A549 (cell line): ENCODE results near the gene ETF1.

Experiments used
- BHLHE40 ChIP-seq: IDR thresholded peaks from 2 replicates; pipeline ENCODE4 v1.6.1; 2012; ENCODE audit warnings: low read depth, low read length, inconsistent platforms
- JUNB ChIP-seq: fragments of >200 bp; sonication (Bioruptor Twin); formaldehyde crosslinking; IDR thresholded peaks from 2 replicates; pipeline ENCODE4 v1.6.1; 2016
- MAZ ChIP-seq: fragments of 150-350 bp; IDR thresholded peaks from 2 replicates; pipeline ENCODE4 v1.6.1; 2014; ENCODE audit warnings: antibody characterized with exemption, low read depth, low read length, borderline replicate concordance
- MYC ChIP-seq: IDR thresholded peaks from 2 replicates; pipeline ENCODE4 v1.6.1; 2012; ENCODE audit warnings: mild to moderate bottlenecking, inconsistent platforms, low read length, improper control_type of control experiment, borderline replicate concordance
- PHF8 ChIP-seq: fragments of 200-600 bp; sonication (generic); IDR thresholded peaks from 2 replicates; pipeline ENCODE4 v1.6.1; 2016; ENCODE audit warnings: low read depth, mild to moderate bottlenecking, antibody characterized with exemption, moderate library complexity, borderline replicate concordance
- POLR2A ChIP-seq: IDR thresholded peaks from 2 replicates; pipeline ENCODE4 v1.6.1; 2012; ENCODE audit warnings: mild to moderate bottlenecking, low read length
- POLR2AphosphoS2 ChIP-seq: conservative IDR thresholded peaks from 2 replicates; pipeline ENCODE4 v1.6.1; 2012; ENCODE audit warnings: low read length, improper control_type of control experiment, inconsistent platforms
- RAD21 ChIP-seq, 2 experiments: fragments of >200 bp in 1 of 2; sonication (Bioruptor Twin) in 1 of 2; formaldehyde crosslinking in 1 of 2; IDR thresholded peaks in 1 of 2; conservative IDR thresholded peaks in 1 of 2; 2 replicates in 1 of 2; 3 replicates in 1 of 2; pipeline ENCODE4 v1.6.1; 2012 to 2018; ENCODE audit warnings: inconsistent platforms in 1 of 2
- RCOR1 ChIP-seq: fragments of 150-350 bp; IDR thresholded peaks from 2 replicates; pipeline ENCODE4 v1.6.1; 2014; ENCODE audit warnings: antibody characterized with exemption, low read length, low read depth
- TF ChIP-seq, protein P1 (sequence below): IDR thresholded peaks from 2 replicates; pipeline ENCODE4 v1.6.1; 2012
- TF ChIP-seq, protein P2 (sequence below): fragments of >200 bp; sonication (Bioruptor Twin); formaldehyde crosslinking; IDR thresholded peaks from 3 replicates; pipeline ENCODE4 v1.5.1; 2016
- TF ChIP-seq, protein P3 (sequence below): fragments of 200-600 bp; sonication (generic); IDR thresholded peaks from 2 replicates; pipeline ENCODE4 v1.6.1; 2016; ENCODE audit warnings: antibody characterized with exemption, mild to moderate bottlenecking, moderate library complexity

DNA sequence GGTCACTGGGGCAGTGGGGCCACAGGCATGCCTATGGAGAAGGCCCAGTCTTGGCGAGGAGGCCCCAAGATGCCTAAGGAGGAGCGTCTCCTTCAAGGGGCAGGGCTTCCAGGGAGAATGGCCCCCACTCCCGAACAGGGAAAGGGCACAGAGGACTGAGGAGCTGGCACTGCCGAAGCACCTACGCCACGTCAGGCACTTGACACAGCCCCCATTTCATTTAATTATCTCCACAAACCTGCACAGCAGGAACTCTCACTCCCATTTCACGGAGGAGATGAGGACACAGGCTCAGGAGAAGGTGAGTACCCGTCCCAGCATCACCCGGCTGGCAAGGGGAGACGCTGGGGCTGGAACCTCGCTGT is 51.8 kb downstream of the ETF1 start:
- TF ChIP-seq, protein P1, sequence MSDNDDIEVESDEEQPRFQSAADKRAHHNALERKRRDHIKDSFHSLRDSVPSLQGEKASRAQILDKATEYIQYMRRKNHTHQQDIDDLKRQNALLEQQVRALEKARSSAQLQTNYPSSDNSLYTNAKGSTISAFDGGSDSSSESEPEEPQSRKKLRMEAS, result no peak
- TF ChIP-seq, protein P2, sequence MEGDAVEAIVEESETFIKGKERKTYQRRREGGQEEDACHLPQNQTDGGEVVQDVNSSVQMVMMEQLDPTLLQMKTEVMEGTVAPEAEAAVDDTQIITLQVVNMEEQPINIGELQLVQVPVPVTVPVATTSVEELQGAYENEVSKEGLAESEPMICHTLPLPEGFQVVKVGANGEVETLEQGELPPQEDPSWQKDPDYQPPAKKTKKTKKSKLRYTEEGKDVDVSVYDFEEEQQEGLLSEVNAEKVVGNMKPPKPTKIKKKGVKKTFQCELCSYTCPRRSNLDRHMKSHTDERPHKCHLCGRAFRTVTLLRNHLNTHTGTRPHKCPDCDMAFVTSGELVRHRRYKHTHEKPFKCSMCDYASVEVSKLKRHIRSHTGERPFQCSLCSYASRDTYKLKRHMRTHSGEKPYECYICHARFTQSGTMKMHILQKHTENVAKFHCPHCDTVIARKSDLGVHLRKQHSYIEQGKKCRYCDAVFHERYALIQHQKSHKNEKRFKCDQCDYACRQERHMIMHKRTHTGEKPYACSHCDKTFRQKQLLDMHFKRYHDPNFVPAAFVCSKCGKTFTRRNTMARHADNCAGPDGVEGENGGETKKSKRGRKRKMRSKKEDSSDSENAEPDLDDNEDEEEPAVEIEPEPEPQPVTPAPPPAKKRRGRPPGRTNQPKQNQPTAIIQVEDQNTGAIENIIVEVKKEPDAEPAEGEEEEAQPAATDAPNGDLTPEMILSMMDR, result no peak
- TF ChIP-seq, protein P3, sequence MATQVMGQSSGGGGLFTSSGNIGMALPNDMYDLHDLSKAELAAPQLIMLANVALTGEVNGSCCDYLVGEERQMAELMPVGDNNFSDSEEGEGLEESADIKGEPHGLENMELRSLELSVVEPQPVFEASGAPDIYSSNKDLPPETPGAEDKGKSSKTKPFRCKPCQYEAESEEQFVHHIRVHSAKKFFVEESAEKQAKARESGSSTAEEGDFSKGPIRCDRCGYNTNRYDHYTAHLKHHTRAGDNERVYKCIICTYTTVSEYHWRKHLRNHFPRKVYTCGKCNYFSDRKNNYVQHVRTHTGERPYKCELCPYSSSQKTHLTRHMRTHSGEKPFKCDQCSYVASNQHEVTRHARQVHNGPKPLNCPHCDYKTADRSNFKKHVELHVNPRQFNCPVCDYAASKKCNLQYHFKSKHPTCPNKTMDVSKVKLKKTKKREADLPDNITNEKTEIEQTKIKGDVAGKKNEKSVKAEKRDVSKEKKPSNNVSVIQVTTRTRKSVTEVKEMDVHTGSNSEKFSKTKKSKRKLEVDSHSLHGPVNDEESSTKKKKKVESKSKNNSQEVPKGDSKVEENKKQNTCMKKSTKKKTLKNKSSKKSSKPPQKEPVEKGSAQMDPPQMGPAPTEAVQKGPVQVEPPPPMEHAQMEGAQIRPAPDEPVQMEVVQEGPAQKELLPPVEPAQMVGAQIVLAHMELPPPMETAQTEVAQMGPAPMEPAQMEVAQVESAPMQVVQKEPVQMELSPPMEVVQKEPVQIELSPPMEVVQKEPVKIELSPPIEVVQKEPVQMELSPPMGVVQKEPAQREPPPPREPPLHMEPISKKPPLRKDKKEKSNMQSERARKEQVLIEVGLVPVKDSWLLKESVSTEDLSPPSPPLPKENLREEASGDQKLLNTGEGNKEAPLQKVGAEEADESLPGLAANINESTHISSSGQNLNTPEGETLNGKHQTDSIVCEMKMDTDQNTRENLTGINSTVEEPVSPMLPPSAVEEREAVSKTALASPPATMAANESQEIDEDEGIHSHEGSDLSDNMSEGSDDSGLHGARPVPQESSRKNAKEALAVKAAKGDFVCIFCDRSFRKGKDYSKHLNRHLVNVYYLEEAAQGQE, result no peak
- TF ChIP-seq MYC (no peak), RAD21 (conservative IDR thresholded peaks at IDR 0.05 in 1 of 2, IDR thresholded peaks at IDR 0.05 in 1 of 2) (no peak), MAZ (no peak), RCOR1 (no peak), BHLHE40 (no peak), POLR2A (no peak), PHF8 (no peak), JUNB (no peak), POLR2AphosphoS2 (no peak)
